GM08714 (cell line): Measurements from ENCODE around the gene FAM227A.
A peak's percentile ranks its signal among the peaks of the same experiment; 100 is the strongest.

Source experiments
- H3K4me3 ChIP-seq: fragments of 200-500 bp; sonication (Bioruptor generic); 2 replicates; pipeline ENCODE4 v1.5.1; 2014; ENCODE audit warnings: mild to moderate bottlenecking, low read length, inconsistent platforms
- ZNF274 ChIP-seq: IDR thresholded peaks from 2 replicates; pipeline ENCODE4 v1.6.1; 2012; ENCODE audit warnings: mild to moderate bottlenecking, low read depth, low read length

The FAM227A gene

DNA sequence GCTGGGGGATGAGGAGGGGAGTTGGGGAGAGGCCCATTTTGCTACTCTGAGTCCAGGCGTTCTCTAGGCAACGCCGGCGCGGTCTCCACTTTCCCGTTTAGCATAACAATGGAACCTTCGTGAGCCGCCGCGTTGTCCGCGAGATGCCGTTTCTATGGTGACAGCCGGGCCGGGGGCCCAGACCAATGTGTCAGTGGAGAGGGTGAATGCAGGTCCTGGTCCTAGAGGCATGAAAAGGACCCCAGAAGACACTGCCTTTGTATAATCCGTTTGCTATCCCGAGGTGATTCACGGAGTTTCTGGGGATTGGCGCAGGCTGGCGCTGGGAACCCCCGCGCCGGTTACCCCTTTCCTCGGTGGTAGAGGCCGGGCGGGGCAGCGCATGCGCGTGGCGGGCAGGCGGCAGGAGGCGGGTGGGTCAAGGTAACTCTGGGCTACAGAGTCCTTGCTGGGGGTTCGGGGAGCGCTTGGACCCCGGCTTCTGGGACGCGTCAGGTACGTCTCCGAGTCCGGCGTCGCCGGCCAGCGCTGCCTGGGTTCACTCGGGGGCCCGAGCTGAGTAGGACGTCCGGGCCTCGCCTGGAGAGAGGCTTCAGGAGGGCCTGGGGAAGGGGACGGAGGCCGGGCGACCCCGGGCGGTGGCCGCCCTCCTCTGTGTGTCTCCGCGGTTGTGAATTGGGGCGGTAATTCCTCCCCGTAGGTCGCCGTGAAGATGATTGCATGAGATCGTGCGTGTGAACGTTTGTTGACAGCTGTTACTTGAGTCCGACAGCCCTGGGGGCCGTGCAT is at the start of gene FAM227A, which contains the start of gene CBY1:
Gene FAM227A, minus strand, starts transcription at position 137 of the 789 bp plus-strand sequence. CDS start 6,224 bp downstream, outside the sequence.
Gene CBY1, plus strand, starts transcription at position 383 of the 789 bp plus-strand sequence. CDS start 11,417 bp downstream, outside the sequence.
- no peak for TF ChIP-seq ZNF274
- H3K4me3 ChIP-seq, result peak within 1 kb of the TSS; percentile 92

DNA sequence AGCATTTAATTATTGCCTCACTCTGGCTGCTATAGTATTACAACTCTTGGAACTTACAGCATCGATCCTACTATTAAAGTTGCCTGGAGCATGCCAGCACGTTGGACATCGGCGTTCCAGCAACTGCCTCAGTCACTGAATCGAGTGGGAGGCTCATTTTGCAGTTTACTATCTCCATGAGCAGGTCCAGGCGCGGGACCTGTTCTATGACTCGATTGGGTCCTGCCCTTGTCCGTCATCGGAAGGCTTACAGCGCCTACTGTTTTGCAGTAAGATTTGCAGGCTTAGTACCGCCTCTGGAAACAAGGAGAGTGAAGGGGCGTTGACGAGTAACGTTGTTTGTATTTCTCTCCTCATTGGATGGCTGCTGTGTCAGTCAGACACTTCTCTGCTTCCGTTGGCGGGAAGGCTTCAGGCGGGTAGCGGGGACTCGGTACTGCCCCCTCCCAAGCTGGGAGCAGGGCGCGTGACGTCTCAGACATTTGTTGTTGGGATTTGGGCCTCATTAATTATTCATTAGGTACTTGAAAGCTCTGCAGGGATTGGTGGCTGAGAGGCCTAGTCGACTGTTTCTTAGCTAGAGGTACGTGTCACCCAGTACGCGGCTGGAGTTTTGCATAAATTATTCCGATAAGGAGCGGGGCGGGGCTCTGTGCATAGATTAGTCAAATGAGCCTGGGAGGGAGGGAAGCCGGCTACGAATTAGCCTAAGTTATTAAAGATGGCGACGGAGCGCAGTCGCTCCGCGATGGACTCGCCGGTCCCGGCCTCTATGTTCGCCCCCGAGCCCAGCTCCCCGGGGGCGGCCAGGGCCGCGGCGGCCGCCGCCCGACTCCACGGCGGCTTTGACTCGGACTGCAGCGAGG is 49.3 kb upstream of the FAM227A start, which contains the start of gene GTPBP1:
Gene GTPBP1, plus strand, starts transcription at position 710 of the 866 bp plus-strand sequence. Its CDS starts 12 bp downstream, at position 722.
- TF ChIP-seq ZNF274, result no peak
- peak within 1 kb of the TSS; percentile 98 for H3K4me3 ChIP-seq

DNA sequence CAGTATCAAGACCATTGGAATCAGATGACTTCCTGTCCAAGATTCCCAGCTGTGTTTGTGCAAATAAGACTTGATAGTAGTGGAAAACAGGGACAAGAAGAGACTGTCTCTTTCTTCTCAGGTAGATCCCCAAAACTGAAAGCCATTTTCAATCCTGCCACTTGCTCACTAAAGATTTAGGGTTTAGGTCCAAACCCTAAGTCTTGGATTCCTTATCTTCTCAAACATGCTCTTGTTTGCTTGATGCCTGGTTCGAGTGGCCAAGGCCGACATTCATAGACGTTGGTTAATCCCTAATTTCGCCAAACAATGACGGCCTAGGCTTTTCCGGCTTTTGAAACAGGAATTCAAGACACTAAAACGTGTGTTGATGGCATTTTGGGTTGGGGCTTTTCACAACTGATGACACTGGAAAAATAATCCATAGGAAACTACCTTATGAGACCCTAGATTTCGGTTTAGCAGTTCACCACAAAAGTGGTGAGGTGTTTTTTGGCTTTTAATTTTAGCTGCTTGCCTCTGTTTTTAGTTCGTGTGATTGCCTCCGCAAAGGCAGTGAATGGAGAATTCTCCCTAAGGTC is 48.6 kb upstream of the FAM227A start:
- H3K4me3 ChIP-seq, result peak overlapping the region; percentile 50; the same call in 1 of the 2 replicates
- TF ChIP-seq ZNF274, result no peak

DNA sequence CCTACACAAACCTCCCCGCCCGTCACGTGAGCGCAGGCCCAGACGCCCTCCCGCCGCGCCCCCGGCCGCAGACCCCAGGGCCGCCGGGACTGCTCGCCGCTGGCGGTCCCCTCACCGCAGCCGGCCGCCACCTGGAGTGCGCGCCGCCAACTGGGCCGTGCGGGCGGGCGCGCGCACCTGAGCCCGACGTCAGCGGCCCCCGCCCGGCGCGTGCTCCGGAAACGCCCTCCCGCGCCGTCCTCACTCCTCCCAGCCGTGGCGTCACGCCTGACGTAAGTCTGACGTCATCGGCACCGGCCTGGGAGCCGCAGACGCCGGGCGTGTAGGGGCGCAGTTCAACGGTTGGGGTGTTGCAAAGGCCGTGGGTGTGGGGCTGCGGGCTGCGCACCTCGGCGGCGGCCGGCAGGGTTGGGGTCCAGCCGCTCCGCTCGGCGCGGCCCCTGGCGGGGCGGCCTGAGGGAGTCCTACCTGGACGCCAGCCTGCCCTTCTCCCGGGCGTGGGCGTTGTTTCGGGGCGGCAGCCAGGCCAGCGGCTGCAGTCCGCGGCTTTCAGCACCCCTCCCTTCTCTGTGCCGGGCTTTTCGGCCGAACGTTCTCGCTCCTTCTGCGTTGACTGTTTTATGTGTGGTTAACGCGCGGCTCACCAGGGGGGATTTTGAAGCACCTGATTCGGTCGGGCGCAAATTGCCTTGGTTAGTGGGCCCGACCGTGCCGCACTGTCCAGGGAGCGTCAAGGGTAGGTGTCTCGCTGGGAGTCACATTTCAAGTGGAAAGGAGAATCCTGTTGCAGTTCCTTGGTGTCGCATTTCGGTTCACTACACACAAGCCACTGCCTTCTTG is 44.8 kb upstream of the FAM227A start, which contains the start of gene JOSD1:
Gene JOSD1, minus strand, starts transcription at position 155 of the 840 bp plus-strand sequence. CDS start 956 bp downstream, outside the sequence.
- H3K4me3 ChIP-seq, result peak within 1 kb of the TSS; percentile 99
- TF ChIP-seq ZNF274, result no peak

DNA sequence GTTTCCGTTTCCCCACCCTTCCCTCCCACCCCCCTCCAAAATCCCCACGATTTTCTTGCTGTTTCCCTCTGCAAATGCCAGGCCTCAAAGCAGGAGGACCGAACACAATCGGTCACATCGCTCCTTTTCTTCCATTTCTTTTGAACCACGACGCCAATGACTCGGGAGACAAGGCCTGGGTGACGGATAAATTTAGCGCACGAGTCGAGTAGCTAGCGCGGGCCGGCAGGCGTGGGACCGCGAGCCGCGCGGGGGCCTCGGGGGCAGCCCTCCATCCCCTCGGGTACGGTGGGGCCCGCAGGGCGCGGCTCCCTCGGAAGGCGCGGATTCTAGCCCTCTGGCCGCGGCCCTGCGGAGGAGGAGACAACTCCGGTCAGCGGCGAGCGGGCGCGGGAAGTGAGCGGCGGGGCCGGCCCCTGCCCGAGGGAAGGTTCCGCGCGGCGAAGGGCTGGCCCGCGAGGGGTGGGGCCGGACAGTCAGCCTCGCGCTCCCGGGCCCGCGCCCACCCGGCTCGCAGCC is 44.1 kb upstream of the FAM227A start:
- TF ChIP-seq ZNF274, result no peak

DNA sequence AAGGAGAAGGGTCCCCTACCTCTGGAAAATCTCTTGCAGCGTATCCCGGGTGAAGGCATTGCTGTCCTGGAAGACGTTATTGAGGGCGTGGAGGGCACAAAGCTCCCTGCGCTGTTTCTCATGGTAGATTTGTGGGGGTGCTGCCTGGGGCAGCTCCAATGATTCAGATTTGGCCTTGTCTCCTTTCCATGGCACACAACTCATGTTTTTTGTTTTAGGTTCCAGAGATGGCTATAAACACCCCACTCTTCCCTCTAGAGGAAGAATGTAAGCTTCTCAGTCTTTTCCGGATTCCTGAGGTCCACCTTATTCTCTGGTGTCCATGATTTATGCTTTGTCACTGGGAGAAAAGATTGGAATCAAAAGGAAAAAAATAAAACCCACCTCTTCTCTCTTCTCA is 43.6 kb upstream of the FAM227A start:
- no peak for TF ChIP-seq ZNF274
- peak overlapping the region; percentile 99 for H3K4me3 ChIP-seq

More for the DNA sequence above, 44.1 kb upstream of the FAM227A start:
- peak overlapping the region; percentile 99 for H3K4me3 ChIP-seq

DNA sequence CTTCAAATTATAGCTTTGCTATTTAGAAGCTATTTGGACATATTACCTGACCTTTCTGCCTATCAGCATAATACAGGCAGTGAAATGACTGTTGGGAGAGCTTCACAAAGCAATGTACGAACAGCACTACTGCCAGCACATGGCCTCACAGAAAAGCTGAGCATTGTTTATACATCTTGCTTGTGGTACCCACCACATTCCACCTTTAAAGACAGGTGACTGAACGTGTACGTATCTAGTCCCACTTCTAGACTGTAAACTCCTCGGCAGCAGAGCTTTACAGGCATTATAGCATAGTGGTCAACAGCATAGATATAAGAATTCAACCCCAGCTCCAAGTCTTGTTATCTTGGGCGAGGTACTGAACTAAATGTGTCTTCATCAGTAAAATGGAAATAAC is 43.0 kb upstream of the FAM227A start:
- no peak for TF ChIP-seq ZNF274
- H3K4me3 ChIP-seq, result peak overlapping the region; percentile 99

DNA sequence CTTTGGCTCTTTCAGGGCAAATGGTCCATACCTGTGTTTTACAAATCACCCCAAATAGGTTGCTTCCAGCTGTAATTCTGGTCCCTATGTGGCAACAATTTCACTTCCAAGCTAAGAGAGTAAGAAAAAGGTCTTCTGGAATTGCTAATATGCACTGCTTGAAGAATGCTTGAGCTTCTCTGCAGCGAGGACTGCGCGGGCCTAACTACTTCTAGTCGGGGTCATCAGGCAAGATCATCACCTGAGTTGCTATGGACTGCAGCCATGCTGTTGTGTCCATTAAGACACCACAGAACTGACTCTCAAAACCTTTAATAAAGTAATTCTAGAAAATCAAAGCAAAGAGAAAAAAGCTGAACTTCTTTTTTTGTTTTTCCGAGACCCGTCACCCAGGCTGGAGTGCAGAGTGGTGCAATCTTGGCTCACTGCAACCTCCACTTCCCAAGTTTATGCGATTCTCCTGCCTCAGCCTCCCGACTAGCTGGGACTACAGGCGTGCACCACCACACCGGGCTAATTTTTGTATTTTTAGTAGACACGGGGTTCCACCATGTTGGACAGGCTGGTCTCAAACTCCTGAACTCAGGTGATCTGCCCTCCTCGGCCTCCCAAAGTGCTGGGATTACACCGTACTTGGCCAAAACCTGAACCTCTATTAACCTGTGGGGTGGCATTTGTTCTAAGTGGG is 42.4 kb upstream of the FAM227A start:
- peak overlapping the region; percentile 99 for H3K4me3 ChIP-seq
- no peak for TF ChIP-seq ZNF274

DNA sequence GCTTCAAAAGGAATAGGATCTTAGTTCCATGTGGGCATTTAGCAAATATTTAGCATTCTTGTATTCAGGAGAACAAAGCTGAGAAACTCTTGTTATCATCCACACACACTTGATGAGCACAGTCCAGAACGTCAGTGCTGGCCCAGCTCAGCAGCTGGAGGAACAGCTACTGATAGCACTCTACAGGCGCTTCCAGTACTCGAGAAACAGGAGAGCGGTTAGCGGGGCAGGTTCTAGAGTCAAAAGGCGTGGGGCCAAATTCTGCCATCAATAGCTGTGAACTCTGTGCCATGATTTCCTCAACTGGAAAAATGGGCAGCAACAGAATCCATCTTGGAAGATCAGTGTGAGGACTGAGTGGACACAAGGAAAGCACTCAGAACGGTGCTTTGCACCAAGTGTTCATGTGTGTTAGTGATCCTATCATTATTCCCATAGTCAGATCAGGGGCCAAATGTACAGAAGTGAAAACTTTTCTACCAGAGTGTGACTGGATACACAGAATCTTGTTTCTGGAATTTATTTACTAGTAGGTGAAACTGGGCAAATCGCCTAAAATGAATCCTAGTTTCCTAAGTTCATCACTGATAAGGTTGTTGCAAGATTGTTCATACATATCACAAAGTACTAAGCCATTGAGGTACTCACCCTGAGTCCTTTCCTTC is 41.4 kb upstream of the FAM227A start:
- H3K4me3 ChIP-seq, result peak overlapping the region; percentile 17; the same call in 1 of the 2 replicates
- TF ChIP-seq ZNF274, result no peak

DNA sequence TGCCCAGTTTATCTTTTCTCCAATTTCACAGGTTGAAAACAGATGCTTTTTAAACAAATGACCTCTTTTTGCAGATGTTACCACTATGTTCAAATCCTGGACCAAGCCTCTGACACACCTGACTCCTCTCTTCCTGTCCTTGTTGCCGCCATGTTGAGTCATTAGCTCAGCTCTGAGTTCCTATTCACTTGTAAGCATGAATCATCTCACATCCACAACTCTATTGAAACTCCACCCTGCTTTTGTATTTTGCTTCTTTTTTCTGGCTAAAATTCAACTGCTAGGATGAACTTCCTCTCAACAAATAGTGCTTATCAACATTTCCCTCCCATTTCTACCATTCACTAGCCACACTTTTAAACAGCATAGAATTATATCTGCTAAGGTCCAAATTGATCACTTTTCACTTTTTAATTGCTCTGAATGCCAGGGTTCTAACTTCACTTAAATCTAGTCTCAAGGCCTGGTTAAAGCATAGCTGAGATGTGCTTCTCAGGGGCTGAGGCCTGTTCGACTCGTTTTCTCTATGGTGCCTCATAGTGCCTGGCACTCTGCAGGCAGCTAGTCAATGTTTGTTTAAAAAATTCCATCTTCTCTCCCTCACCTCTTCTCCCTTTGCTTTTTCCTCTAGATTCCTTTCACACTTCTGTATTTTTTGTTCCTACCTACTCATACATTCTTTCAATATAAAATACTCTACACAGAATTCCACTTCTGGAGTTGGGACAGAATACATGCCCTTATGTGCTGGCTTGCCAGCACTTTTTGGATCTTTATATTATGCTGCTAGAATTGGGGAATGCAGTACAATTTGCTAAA is 40.6 kb upstream of the FAM227A start:
- peak overlapping the region; percentile 17; the same call in 1 of the 2 replicates for H3K4me3 ChIP-seq
- TF ChIP-seq ZNF274, result no peak

DNA sequence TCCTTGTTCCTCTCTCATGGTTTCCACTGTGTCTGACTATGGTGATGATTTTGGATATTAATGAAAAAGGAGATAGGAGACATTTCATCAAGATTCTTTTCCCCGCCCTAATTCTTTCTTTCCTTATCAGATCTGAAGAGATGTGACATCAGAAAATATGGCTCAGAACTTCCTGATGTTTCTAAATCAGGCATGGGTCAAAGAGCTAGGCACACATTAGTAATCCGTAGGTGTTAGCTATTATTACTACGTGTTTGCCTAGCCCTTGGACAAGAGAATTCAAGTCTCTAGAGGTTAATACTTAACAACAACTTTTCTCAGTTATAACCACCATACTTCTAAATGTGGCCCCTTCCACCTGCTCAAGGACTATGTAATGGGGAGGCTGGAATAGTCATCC is 38.7 kb upstream of the FAM227A start:
- no peak for TF ChIP-seq ZNF274
- no peak overlapping the region for H3K4me3 ChIP-seq
